IPS-18c (cell line): Measurements from ENCODE around the gene ABCE1.
A peak's percentile ranks its signal among the peaks of the same experiment; 100 is the strongest.

Experiments used
- H3K4me3 ChIP-seq: 2 replicates; pipeline ENCODE4 v1.7.0; 2013; ENCODE audit warnings: low read depth, mild to moderate bottlenecking, low read length, moderate library complexity; ENCODE audit not compliant: insufficient read depth
- H3K9me3 ChIP-seq: one replicate; pipeline ENCODE4 v1.6.1; 2013; ENCODE audit warnings: mild to moderate bottlenecking, low read length, moderate library complexity; ENCODE audit not compliant: control insufficient read depth, insufficient read depth

ABCE1 gene

GRCh38 chr4:145097821-145098674 lies at the start of gene ABCE1, which contains the start of gene ANAPC10:
ABCE1 (plus strand) TSS chr4:145098311; CDS start chr4:145104413, 6,102 bp downstream.
ANAPC10 (minus strand) TSS chr4:145098196; CDS start chr4:145096099, 2,097 bp downstream.
- Histone ChIP-seq H3K4me3 (peak within 1 kb of the TSS; percentile 85), H3K9me3 (no peaks in the 10 kb centered on the region)

GRCh38 chr4:145048817-145049216 lies 49.3 kb upstream of the ABCE1 start:
- Histone ChIP-seq H3K9me3 (no peaks in the 10 kb centered on the region), H3K4me3 (no peak overlapping the region)

GRCh38 chr4:145049241-145049640 lies 48.9 kb upstream of the ABCE1 start:
- H3K4me3 ChIP-seq, result no peak overlapping the region
- H3K9me3 ChIP-seq, result no peaks in the 10 kb centered on the region

GRCh38 chr4:145055533-145056257 lies 42.4 kb upstream of the ABCE1 start:
- Histone ChIP-seq H3K9me3 (no peaks in the 10 kb centered on the region), H3K4me3 (no peak overlapping the region)

GRCh38 chr4:145056325-145057130 lies 41.6 kb upstream of the ABCE1 start:
- no peaks in the 10 kb centered on the region for H3K9me3 ChIP-seq

GRCh38 chr4:145058256-145058655 lies 39.9 kb upstream of the ABCE1 start:
- Histone ChIP-seq H3K9me3 (no peaks in the 10 kb centered on the region), H3K4me3 (no peak overlapping the region)

More at GRCh38 chr4:145056325-145057130, 41.6 kb upstream of the ABCE1 start:
- no peak overlapping the region for H3K4me3 ChIP-seq

- Histone ChIP-seq H3K4me3 (no peak overlapping the region), H3K9me3 (no peaks in the 10 kb centered on the region)
Observed at GRCh38 chr4:145061318-145061920, 36.7 kb upstream of the ABCE1 start.

GRCh38 chr4:145066063-145066501 lies 32.0 kb upstream of the ABCE1 start:
- Histone ChIP-seq H3K9me3 (no peaks in the 10 kb centered on the region), H3K4me3 (no peak overlapping the region)

GRCh38 chr4:145069361-145069760 lies 28.8 kb upstream of the ABCE1 start:
- Histone ChIP-seq H3K9me3 (no peaks in the 10 kb centered on the region), H3K4me3 (no peak overlapping the region)

- no peaks in the 10 kb centered on the region for H3K9me3 ChIP-seq
- no peak overlapping the region for H3K4me3 ChIP-seq
Observed at GRCh38 chr4:145071560-145071959, 26.6 kb upstream of the ABCE1 start.

GRCh38 chr4:145075742-145076468 lies 22.2 kb upstream of the ABCE1 start:
- H3K9me3 ChIP-seq, result no peaks in the 10 kb centered on the region

GRCh38 chr4:145076469-145076855 lies 21.6 kb upstream of the ABCE1 start:
- H3K9me3 ChIP-seq, result no peaks in the 10 kb centered on the region
- no peak overlapping the region for H3K4me3 ChIP-seq

More at GRCh38 chr4:145075742-145076468, 22.2 kb upstream of the ABCE1 start:
- H3K4me3 ChIP-seq, result no peak overlapping the region

- no peak overlapping the region for H3K4me3 ChIP-seq
- H3K9me3 ChIP-seq, result no peaks in the 10 kb centered on the region
Observed at GRCh38 chr4:145081756-145082155, 16.4 kb upstream of the ABCE1 start.

- H3K9me3 ChIP-seq, result no peaks in the 10 kb centered on the region
- no peak overlapping the region for H3K4me3 ChIP-seq
Observed at GRCh38 chr4:145083891-145084605, 14.1 kb upstream of the ABCE1 start.

- H3K9me3 ChIP-seq, result no peaks in the 10 kb centered on the region
- H3K4me3 ChIP-seq, result no peak overlapping the region
Observed at GRCh38 chr4:145090380-145090779, 7.7 kb upstream of the ABCE1 start.

GRCh38 chr4:145093638-145094037 lies 4.5 kb upstream of the ABCE1 start:
- Histone ChIP-seq H3K9me3 (no peaks in the 10 kb centered on the region), H3K4me3 (no peak overlapping the region)
